ENCODE measurements around the gene OSMR.
A peak's percentile ranks its signal among the peaks of the same experiment; 100 is the strongest.
"Not testable (repeated sequence)": the region's sequence is repeated elsewhere in the genome, so short reads cannot be mapped to it uniquely, and the experiment has no call there.

Gene OSMR

GRCh38 chr5:38831909-38832308 is 13.9 kb upstream of the OSMR start:
- DNase-seq = peak; percentile 52

GRCh38 chr5:38832810-38833209 is 13.0 kb upstream of the OSMR start:
- no peak for DNase-seq

DNA sequence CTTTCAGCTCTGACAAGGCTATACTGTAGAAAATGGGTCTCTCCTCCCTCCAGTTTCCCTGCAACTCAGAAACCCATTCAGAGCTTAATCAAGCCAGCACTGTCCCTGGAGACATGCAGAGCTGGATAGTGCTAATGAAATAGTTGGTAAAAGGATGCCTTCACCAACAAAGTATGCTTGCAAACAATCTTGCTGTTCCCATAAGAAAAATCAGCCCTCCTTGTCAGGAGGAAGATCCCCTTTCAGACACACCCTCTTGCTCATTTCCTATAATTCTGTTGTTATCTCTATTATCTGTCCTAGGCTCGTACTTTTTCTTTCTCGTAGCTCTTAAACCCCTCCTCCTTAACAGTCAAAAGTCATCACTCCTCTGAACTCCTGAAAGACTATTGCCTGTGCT is 9.9 kb upstream of the OSMR start:
- DNase-seq = no peak

DNA sequence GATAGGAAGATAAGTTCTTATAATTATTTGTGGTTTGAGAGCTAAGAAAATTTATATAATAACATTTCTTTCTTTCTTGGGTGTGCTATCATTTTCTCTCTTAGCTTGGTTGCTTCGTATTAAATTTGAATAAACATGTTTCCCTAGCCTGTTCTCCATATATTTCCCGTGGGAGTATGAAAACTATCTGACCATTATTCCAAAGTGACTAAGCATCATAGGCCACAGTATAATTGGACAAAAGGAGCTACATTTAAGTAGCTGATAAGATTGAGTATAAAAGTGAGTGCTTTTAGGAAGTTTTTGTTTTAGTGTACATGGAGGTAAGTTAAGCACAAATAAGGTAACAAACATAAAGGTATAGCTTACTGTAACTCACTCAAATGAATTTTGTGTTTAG is 8.4 kb upstream of the OSMR start:
- DNase-seq = no peak

DNA sequence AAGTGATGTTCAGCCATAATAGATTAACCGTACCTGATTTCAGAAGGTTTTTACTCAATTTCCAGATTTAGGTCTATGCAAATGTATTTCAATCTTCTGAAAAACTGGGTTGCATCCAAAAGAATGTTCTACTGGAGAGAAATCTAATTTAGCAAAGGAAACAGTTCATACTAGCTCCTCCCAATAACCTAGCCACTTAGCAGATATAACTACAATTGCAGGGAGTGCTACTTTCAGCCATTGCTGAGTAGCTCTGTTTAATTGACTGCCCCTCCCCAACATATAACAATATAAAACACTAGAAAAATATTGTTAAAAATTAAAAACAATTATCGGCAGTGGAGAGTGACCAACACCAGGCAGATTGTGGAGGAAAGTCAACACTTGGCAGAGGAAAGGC is 7.9 kb upstream of the OSMR start:
- DNase-seq = no peak

GRCh38 chr5:38843665-38844064 is 2.1 kb upstream of the OSMR start:
- no peak for DNase-seq

- peak; percentile 18 for DNase-seq
Observed at GRCh38 chr5:38846379-38847011, 683 bp downstream of the OSMR start.

- peak; percentile 29 for DNase-seq
Observed at GRCh38 chr5:38847559-38848347, 1.9 kb downstream of the OSMR start.

- no peak for DNase-seq
Observed at GRCh38 chr5:38848637-38849036, 2.8 kb downstream of the OSMR start.

GRCh38 chr5:38851640-38852039 is 5.8 kb downstream of the OSMR start:
- not testable (repeated sequence) for DNase-seq

- DNase-seq = peak; percentile 90
Observed at GRCh38 chr5:38853753-38854470, 8.1 kb downstream of the OSMR start.

DNA sequence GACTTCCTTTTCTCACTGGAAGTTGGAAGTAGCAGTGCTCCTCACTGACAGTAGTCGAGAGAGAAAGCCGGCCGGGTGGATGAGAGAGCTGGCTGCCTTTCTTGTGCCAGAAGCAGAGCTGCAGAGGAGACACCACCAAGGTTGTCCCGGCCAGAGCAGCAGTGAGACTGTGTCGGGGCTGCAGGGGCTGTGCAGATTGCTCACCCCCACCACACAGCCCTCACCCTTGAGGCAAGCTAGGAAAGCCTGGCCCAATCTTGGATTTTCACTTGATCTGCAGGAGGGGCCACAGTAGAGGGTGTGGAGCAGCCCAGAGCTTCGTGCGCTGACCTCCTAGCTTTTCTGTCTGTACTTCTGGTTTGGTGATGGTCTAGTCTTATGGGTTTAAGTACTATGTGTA is 9.1 kb downstream of the OSMR start:
- no peak for DNase-seq

GRCh38 chr5:38856660-38857059 is 10.8 kb downstream of the OSMR start:
- DNase-seq = no peak

GRCh38 chr5:38858839-38859238 is 13.0 kb downstream of the OSMR start:
- no peak for DNase-seq

DNA sequence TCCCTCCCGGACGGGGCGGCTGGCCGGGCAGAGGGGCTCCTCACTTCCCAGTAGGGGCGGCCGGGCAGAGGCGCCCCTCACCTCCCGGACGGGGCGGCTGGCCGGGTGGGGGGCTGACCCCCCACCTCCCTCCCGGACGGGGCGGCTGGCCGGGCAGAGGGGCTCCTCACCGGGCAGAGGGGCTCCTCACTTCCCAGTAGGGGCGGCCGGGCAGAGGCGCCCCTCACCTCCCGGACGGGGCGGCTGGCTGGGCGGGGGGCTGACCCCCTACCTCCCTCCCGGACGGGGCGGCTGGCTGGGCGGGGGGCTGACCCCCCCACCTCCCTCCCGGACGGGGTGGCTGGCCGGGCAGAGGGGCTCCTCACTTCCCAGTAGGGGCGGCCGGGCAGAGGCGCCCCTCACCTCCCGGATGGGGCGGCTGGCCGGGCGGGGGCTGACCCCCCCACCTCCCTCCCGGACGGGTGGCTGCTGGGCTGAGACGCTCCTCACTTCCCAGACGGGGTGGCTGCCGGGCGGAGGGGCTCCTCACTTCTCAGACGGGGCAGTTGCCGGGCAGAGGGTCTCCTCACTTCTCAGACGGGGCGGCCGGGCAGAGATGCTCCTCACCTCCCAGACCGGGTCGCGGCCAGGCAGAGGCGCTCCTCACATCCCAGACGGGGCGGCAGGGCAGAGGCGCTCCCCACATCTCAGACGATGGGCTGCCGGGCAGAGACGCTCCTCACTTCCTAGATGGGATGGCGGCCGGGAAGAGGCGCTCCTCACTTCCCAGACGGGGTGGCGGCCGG is 16.4 kb downstream of the OSMR start:
- not testable (repeated sequence) for DNase-seq

GRCh38 chr5:38866362-38867031 is 20.7 kb downstream of the OSMR start:
- no peak for DNase-seq

DNA sequence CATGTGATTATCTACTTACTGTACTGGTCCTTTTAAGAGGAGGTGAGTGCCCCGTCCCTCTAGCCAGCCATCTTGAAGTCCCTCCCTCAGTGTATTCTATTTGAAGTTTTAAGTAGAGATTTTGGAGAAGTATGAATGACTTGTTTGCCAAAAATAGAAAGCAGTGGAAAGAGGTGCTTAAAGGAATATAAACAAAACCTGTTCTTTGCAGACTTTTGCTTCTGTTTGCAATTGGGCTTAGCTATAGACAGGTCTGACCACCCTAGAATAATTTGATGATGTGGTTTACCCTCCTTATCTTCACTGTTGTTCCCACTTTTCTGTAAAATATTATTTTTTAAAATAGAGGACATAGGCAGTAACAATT is 21.2 kb downstream of the OSMR start:
- DNase-seq = no peak

DNA sequence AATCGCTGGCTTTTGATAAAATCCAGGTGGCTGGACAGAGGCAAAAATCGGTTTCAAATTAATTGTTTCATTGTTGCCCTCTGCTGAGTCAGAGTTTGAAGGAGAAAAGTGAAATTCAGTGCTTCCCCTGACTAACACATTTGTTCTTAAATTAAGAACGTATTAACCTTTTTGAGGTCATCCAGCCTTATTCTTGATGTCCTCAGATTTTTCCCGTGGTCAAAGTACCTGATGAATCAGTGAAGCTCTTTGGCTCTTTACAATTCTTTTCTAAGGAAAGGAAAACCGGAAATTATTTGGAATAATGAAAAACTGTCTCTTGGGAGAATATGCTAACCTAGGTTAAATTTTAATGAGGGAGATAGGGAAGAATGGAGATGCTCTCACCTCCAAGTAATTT is 21.6 kb downstream of the OSMR start:
- no peak for DNase-seq

DNA sequence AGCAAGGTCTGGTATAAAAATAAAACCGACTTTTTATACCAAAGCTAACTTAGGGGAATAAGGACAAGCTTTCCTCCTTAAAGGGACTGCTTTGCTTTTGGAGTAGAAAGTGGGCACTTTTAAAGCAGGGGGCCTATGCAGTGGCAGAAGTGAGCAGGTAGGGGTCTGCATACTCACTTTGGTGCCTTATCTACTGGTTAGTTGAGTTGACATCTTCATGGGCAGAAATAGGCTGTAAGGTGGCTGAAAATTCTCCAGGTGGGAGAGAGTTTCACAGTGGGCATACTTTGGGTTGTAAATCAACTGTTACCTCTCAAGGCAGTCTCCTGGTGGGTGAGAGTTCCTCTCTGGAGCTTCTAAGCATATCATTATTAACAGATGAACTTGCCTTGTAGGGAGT is 24.8 kb downstream of the OSMR start:
- DNase-seq = no peak

GRCh38 chr5:38871058-38871605 is 25.3 kb downstream of the OSMR start:
- DNase-seq = no peak

- peak; percentile 100 for DNase-seq
Observed at GRCh38 chr5:38871790-38872551, 26.2 kb downstream of the OSMR start.

DNA sequence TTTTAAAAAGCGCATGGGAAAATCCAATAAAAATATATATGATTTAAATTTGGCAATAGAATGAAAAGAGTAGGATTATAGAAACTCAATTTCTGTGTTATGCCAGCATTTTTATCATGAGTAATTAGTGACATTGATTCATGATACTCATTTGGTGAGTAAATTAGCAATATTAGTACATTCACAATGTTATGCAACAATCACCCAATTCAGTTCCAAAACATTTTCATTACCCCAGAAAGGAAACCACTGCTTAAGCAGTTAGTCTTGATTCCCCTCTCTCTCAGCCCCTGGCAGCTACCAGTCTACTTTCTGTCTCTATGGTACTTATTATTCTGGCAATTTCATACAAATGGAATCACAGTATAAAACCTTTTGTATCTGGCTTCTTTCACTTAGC is 27.0 kb downstream of the OSMR start:
- peak; percentile 15 for DNase-seq
